Measurements from ENCODE around the gene CCDC87.
A peak's percentile ranks its signal among the peaks of the same experiment; 100 is the strongest.

Gene CCDC87

GRCh38 chr11:66638177-66639065 lies 45.6 kb upstream of the CCDC87 start, which contains the start of gene RBM4:
RBM4 (plus strand) TSS chr11:66638703; CDS start chr11:66639712, 1,009 bp downstream.
- Histone ChIP-seq H3K36me3 (ENCODE audit: insufficient read depth) (peaks cover 24% of the 10 kb centered on the region; the same call in 1 of the 2 replicates), H2AFZ (ENCODE audit: low read depth) (peak within 1 kb of the TSS; percentile 34)

GRCh38 chr11:66637557-66638176 lies 44.8 kb upstream of the CCDC87 start:
- Histone ChIP-seq H3K4me3 (IDR thresholded peaks at IDR 0.05; ENCODE audit: insufficient read depth, low read depth, low read length) (no peak overlapping the region), H4K20me1 (ENCODE audit: insufficient read depth) (peaks cover 31% of the 10 kb centered on the region), H3K79me2 (ENCODE audit: insufficient read depth, low read depth) (peaks cover 94% of the 10 kb centered on the region), H3K9ac (peak overlapping the region; percentile 88), H3K4me2 (peak overlapping the region; percentile 79), H2AFZ (ENCODE audit: low read depth) (peak overlapping the region; percentile 34; the same call in 1 of the 2 replicates), H3K27ac (peak overlapping the region; percentile 80), H3K27me3 (ENCODE audit: insufficient read depth, low read depth) (no peaks in the 10 kb centered on the region), H3K4me1 (ENCODE audit: low read depth, poor library complexity, severe bottlenecking) (peaks cover 41% of the 10 kb centered on the region), H3K36me3 (ENCODE audit: insufficient read depth) (peaks cover 18% of the 10 kb centered on the region; the same call in 1 of the 2 replicates)
- no peak for TF ChIP-seq CTCF (conservative IDR thresholded peaks at IDR 0.05; ENCODE audit: low read depth, low read length)

More at GRCh38 chr11:66638177-66639065, 45.6 kb upstream of the CCDC87 start, which contains the start of gene RBM4:
- no peak within 1 kb of the TSS for H3K4me3 ChIP-seq (IDR thresholded peaks at IDR 0.05; ENCODE audit: insufficient read depth, low read depth, low read length)
- H3K27me3 ChIP-seq (ENCODE audit: insufficient read depth, low read depth): no peaks in the 10 kb centered on the region
- peak within 1 kb of the TSS; percentile 79 for H3K4me2 ChIP-seq
- peaks cover 38% of the 10 kb centered on the region for H4K20me1 ChIP-seq (ENCODE audit: insufficient read depth)
- peaks cover 94% of the 10 kb centered on the region for H3K79me2 ChIP-seq (ENCODE audit: insufficient read depth, low read depth)
- peaks cover 44% of the 10 kb centered on the region for H3K4me1 ChIP-seq (ENCODE audit: low read depth, poor library complexity, severe bottlenecking)
- no peak for TF ChIP-seq CTCF (conservative IDR thresholded peaks at IDR 0.05; ENCODE audit: low read depth, low read length)
- peak within 1 kb of the TSS; percentile 80 for H3K27ac ChIP-seq
- peak within 1 kb of the TSS; percentile 88 for H3K9ac ChIP-seq

GRCh38 chr11:66636411-66636810 lies 43.5 kb upstream of the CCDC87 start:
- Histone ChIP-seq H3K4me2 (no peak overlapping the region), H3K4me1 (ENCODE audit: low read depth, poor library complexity, severe bottlenecking) (peaks cover 36% of the 10 kb centered on the region), H3K9ac (no peak overlapping the region), H3K27me3 (ENCODE audit: insufficient read depth, low read depth) (no peaks in the 10 kb centered on the region), H3K79me2 (ENCODE audit: insufficient read depth, low read depth) (peaks cover 94% of the 10 kb centered on the region), H3K27ac (no peak overlapping the region; the same call in 1 of the 2 replicates), H4K20me1 (ENCODE audit: insufficient read depth) (peaks cover 19% of the 10 kb centered on the region), H3K36me3 (ENCODE audit: insufficient read depth) (peaks cover 14% of the 10 kb centered on the region; the same call in 1 of the 2 replicates), H2AFZ (ENCODE audit: low read depth) (no peak overlapping the region), H3K4me3 (IDR thresholded peaks at IDR 0.05; ENCODE audit: insufficient read depth, low read depth, low read length) (no peak overlapping the region)
- no peak for TF ChIP-seq CTCF (conservative IDR thresholded peaks at IDR 0.05; ENCODE audit: low read depth, low read length)

- no peak overlapping the region for H3K27ac ChIP-seq
- H2AFZ ChIP-seq (ENCODE audit: low read depth): no peak overlapping the region
- peaks cover 18% of the 10 kb centered on the region for H3K4me1 ChIP-seq (ENCODE audit: low read depth, poor library complexity, severe bottlenecking)
- no peak for TF ChIP-seq CTCF (conservative IDR thresholded peaks at IDR 0.05; ENCODE audit: low read depth, low read length)
- no peaks in the 10 kb centered on the region for H3K27me3 ChIP-seq (ENCODE audit: insufficient read depth, low read depth)
- H3K36me3 ChIP-seq (ENCODE audit: insufficient read depth): 0 out of 2 replicates have a peak, but pooled peaks cover 12% of the 10 kb centered on the region
- H3K79me2 ChIP-seq (ENCODE audit: insufficient read depth, low read depth): peaks cover 99% of the 10 kb centered on the region
- H3K9ac ChIP-seq: no peak overlapping the region
- H4K20me1 ChIP-seq (ENCODE audit: insufficient read depth): no peaks in the 10 kb centered on the region
- H3K4me3 ChIP-seq (IDR thresholded peaks at IDR 0.05; ENCODE audit: insufficient read depth, low read depth, low read length): no peak overlapping the region
- no peak overlapping the region for H3K4me2 ChIP-seq
These were observed 40.1 kb upstream of the CCDC87 start for GRCh38 chr11:66632952-66633351.
